H1 (cell line): ENCODE data around the gene LRRC46. TPM values are rescaled to one million over a fixed set of nuclear protein-coding genes. Genes with fewer than 3 reads are reported as not detected.

ENCODE experiments used
- CTCF ChIA-PET: fragments of 300-600 bp; sonication (Branson Sonifier 250); formaldehyde crosslinking; loops from one replicate; lab custom pipeline; 2021; ENCODE audit not compliant: partially characterized antibody; lab: Charles Lee
- POLR2A ChIA-PET: fragments of 300-600 bp; sonication (Branson Sonifier 250); formaldehyde crosslinking; loops from one replicate; lab custom pipeline; 2021; ENCODE audit warnings: inconsistent platforms; ENCODE audit not compliant: partially characterized antibody; lab: Charles Lee
- DNase-seq, 2 experiments: peaks; one replicate each; pipeline versions ENCODE4 v3.0.0 to v3.0.0-alpha.2; 2010 to 2022; ENCODE audit warnings: low spot score in 2 of 2, low read depth in 1 of 2, mixed read lengths in 1 of 2
- FAIRE-seq: peaks from 2 replicates; lab custom pipeline; 2011; peaks lifted over from hg19 to GRCh38; lab: Jason Lieb, UNC
- H2AFZ ChIP-seq: 2 replicates; pipeline ENCODE4 v1.8.1; 2012; ENCODE audit warnings: low read length, inconsistent platforms
- H2AK5ac ChIP-seq: 2 replicates; pipeline ENCODE4 v1.6.1; 2013; ENCODE audit warnings: low read depth, low read length
- H2BK120ac ChIP-seq: replicated peaks from 2 replicates; pipeline ENCODE3; 2013; ENCODE audit warnings: low read depth, low read length, inconsistent platforms
- H2BK12ac ChIP-seq: 2 replicates; pipeline ENCODE4 v1.6.1; 2013; ENCODE audit warnings: low read depth, low read length
- H2BK15ac ChIP-seq: 2 replicates; pipeline ENCODE4 v1.6.1; 2013; ENCODE audit warnings: low read length
- H2BK20ac ChIP-seq: 2 replicates; pipeline ENCODE4 v1.6.1; 2013; ENCODE audit warnings: low read length
- H2BK5ac ChIP-seq: 2 replicates; pipeline ENCODE4 v1.6.1; 2013; ENCODE audit warnings: low read depth, low read length
- H3K14ac ChIP-seq: 2 replicates; pipeline ENCODE4 v1.6.1; 2013; ENCODE audit warnings: inconsistent platforms; ENCODE audit not compliant: insufficient read length
- H3K18ac ChIP-seq: 2 replicates; pipeline ENCODE4 v1.6.1; 2013; ENCODE audit warnings: low read length; ENCODE audit errors: extremely low read depth
- H3K23ac ChIP-seq: 2 replicates; pipeline ENCODE4 v1.6.1; 2013; ENCODE audit warnings: inconsistent platforms; ENCODE audit not compliant: insufficient read length
- H3K23me2 ChIP-seq: 2 replicates; pipeline ENCODE4 v1.6.1; 2013; ENCODE audit warnings: low read depth, low read length
- H3K27ac ChIP-seq: 2 replicates; pipeline ENCODE4 v1.6.1; 2011; ENCODE audit warnings: low read depth, low read length, inconsistent platforms
- H3K27me3 ChIP-seq, 4 experiments: replicated peaks in 1 of 4; 1 replicate in 1 of 4; 2 replicates in 3 of 4; pipeline versions ENCODE4 v1.6.1 to v1.8.1; 2011 to 2013; ENCODE audit warnings: low read length in 3 of 4, mild to moderate bottlenecking in 3 of 4, inconsistent platforms in 2 of 4, mixed read lengths in 2 of 4, moderate library complexity in 1 of 4; ENCODE audit not compliant: control insufficient read depth in 3 of 4, insufficient read depth in 3 of 4; ENCODE audit errors: extremely low read depth in 1 of 4
- H3K36me3 ChIP-seq, 4 experiments: 2 replicates each; pipeline versions ENCODE4 v1.6.1 to v1.8.1; 2011 to 2013; ENCODE audit warnings: mild to moderate bottlenecking in 4 of 4, low read length in 3 of 4, moderate library complexity in 2 of 4, control low read depth in 1 of 4, inconsistent platforms in 1 of 4; ENCODE audit not compliant: insufficient read depth in 4 of 4, control insufficient read depth in 2 of 4
- H3K4ac ChIP-seq: replicated peaks from 2 replicates; pipeline ENCODE3; 2013; ENCODE audit warnings: low read length, low read depth, mixed read lengths, inconsistent platforms; ENCODE audit not compliant: insufficient read length
- H3K4me1 ChIP-seq, 4 experiments: replicated peaks in 1 of 4; 1 replicate in 1 of 4; 2 replicates in 3 of 4; pipeline versions ENCODE4 v1.6.1 to v1.8.1; 2011 to 2013; ENCODE audit warnings: low read length in 3 of 4, inconsistent platforms in 2 of 4, mixed read lengths in 1 of 4; ENCODE audit not compliant: insufficient read depth in 4 of 4, control insufficient read depth in 3 of 4
- H3K4me2 ChIP-seq, 2 experiments: 2 replicates each; pipeline versions ENCODE4 v1.6.1 to v1.8.1; 2011 to 2013; ENCODE audit warnings: low read depth in 2 of 2, low read length in 2 of 2, control low read depth in 1 of 2, inconsistent platforms in 1 of 2, mild to moderate bottlenecking in 1 of 2; ENCODE audit not compliant: insufficient read depth in 1 of 2
- H3K4me3 ChIP-seq, 4 experiments: fragments of 200-600, 300-600 bp in 1 of 4; sonication (generic), shearing (Covaris generic), sonication (Bioruptor Twin) in 1 of 4; 2 replicates each; pipeline versions ENCODE4 v1.5.1 to v1.8.1; 2011 to 2016; ENCODE audit warnings: low read length in 4 of 4, low read depth in 3 of 4, control low read depth in 2 of 4, inconsistent platforms in 2 of 4, mild to moderate bottlenecking in 2 of 4, mixed read lengths in 1 of 4, moderate library complexity in 1 of 4; ENCODE audit not compliant: insufficient read depth in 2 of 4; ENCODE audit errors: extremely low read depth in 1 of 4
- H3K56ac ChIP-seq: replicated peaks from 2 replicates; pipeline ENCODE3; 2013; ENCODE audit warnings: low read depth, mild to moderate bottlenecking, mixed read lengths, low read length, inconsistent platforms; ENCODE audit not compliant: insufficient read length
- H3K79me1 ChIP-seq: 2 replicates; pipeline ENCODE4 v1.6.1; 2013; ENCODE audit warnings: low read depth, low read length, control low read depth
- H3K79me2 ChIP-seq, 2 experiments: 2 replicates each; pipeline versions ENCODE4 v1.6.1 to v1.8.1; 2012 to 2013; ENCODE audit warnings: low read length in 2 of 2, mild to moderate bottlenecking in 2 of 2, inconsistent platforms in 1 of 2; ENCODE audit not compliant: insufficient read depth in 2 of 2, control insufficient read depth in 1 of 2
- H3K9ac ChIP-seq, 4 experiments: replicated peaks in 1 of 4; 1 replicate in 1 of 4; 2 replicates in 3 of 4; pipeline versions ENCODE4 v1.6.1 to v1.8.1; 2011 to 2013; ENCODE audit warnings: low read depth in 3 of 4, low read length in 3 of 4, control low read depth in 2 of 4, mild to moderate bottlenecking in 2 of 4, moderate library complexity in 2 of 4, inconsistent platforms in 1 of 4; ENCODE audit errors: extremely low read depth in 1 of 4
- H3K9me3 ChIP-seq, 2 experiments: 2 replicates each; pipeline versions ENCODE4 v1.6.1 to v1.8.1; 2012 to 2013; ENCODE audit warnings: mild to moderate bottlenecking in 2 of 2, moderate library complexity in 2 of 2, control low read depth in 1 of 2, inconsistent platforms in 1 of 2, low read depth in 1 of 2, low read length in 1 of 2, mixed read lengths in 1 of 2; ENCODE audit not compliant: insufficient read depth in 2 of 2
- H4K20me1 ChIP-seq, 2 experiments: replicated peaks in 1 of 2; 2 replicates each; pipeline versions ENCODE3 to v1.8.1; 2011 to 2013; ENCODE audit warnings: inconsistent platforms in 2 of 2, low read length in 2 of 2, mild to moderate bottlenecking in 1 of 2; ENCODE audit not compliant: insufficient read depth in 2 of 2, control insufficient read depth in 1 of 2
- H4K5ac ChIP-seq: 2 replicates; pipeline ENCODE4 v1.6.1; 2013; ENCODE audit warnings: low read length, low read depth, mixed read lengths, inconsistent platforms; ENCODE audit not compliant: insufficient read length
- H4K8ac ChIP-seq: 2 replicates; pipeline ENCODE4 v1.8.0; 2013; ENCODE audit warnings: mild to moderate bottlenecking, moderate library complexity, low read length, inconsistent platforms; ENCODE audit not compliant: insufficient read depth; ENCODE audit errors: extremely low read depth
- H4K91ac ChIP-seq: replicated peaks from 2 replicates; pipeline ENCODE3; 2013; ENCODE audit warnings: low read length, mixed read lengths, inconsistent platforms; ENCODE audit not compliant: insufficient read length
- BRCA1 ChIP-seq: IDR thresholded peaks from 2 replicates; pipeline ENCODE4 v1.6.1; 2012; ENCODE audit warnings: low read depth, low read length, improper control_type of control experiment
- GABPA ChIP-seq: IDR thresholded peaks from 2 replicates; pipeline ENCODE4 v1.6.1; 2011; ENCODE audit warnings: mild to moderate bottlenecking, low read length, moderate library complexity, borderline replicate concordance; ENCODE audit not compliant: insufficient read depth
- SIX5 ChIP-seq: IDR thresholded peaks from 2 replicates; pipeline ENCODE4 v1.6.1; 2011; ENCODE audit warnings: mild to moderate bottlenecking, low read depth, low read length
- USF2 ChIP-seq: IDR thresholded peaks from 2 replicates; pipeline ENCODE4 v1.6.1; 2011; ENCODE audit warnings: low read length, improper control_type of control experiment
- WGBS, 2 experiments: shearing (Covaris generic) in 1 of 2; methylation state at CpG; one replicate each; pipeline versions ENCODE4 v1.1.6 to v1.1.7; 2013 to 2015; ENCODE audit warnings: low lambda C conversion rate in 2 of 2, mixed read lengths in 2 of 2, inconsistent platforms in 1 of 2, low coverage in 1 of 2, missing lambda C conversion rate in 1 of 2; ENCODE audit not compliant: insufficient replicate concordance in 2 of 2, insufficient coverage in 1 of 2, insufficient read length in 1 of 2; ENCODE audit errors: extremely low coverage in 1 of 2, missing lambda C conversion rate in 1 of 2; 5-methylcytosine and 5-hydroxymethylcytosine counted together
- polyA plus RNA-seq, 7 experiments: library from polyadenylated mRNA; depleted of rRNA in 3 of 7; stranded (reverse) in 5 of 7; unstranded in 2 of 7; fragments of >200 nt in 5 of 7; fragments of 200-250 nt in 2 of 7; gene quantifications; 1 replicate in 5 of 7; 2 replicates in 1 of 7; 4 replicates in 1 of 7; pipeline versions ENCODE4 v1.2.1 to v1.2.3, GENCODE V29; 2011 to 2013; ENCODE audit warnings: missing spikeins in 2 of 7, mixed read lengths in 2 of 7
- total RNA-seq: library from RNA; stranded (reverse); fragmentation: NEBNext Ultra II Directional; extraction: Animal tissue kit (Norgen Biotek cat#: 25700); gene quantifications from 2 replicates; pipeline ENCODE4 v1.2.1, GENCODE V29; 2021

LRRC46 gene
- total and polyA plus RNA-seq, 2 of the 8 experiments (the other 6 are each of a cell fraction or from before 2014, with no cell fraction given): 0.18 TPM; not detected in 1

- peak overlapping the region; percentile 73 to 82 for H3K4me2 ChIP-seq
- H2BK15ac ChIP-seq: peak overlapping the region; percentile 49; the same call in 1 of the 2 replicates
- H4K8ac ChIP-seq: peak overlapping the region; percentile 75; the same call in 1 of the 2 replicates
- no peak overlapping the region for H3K23ac ChIP-seq
- H3K27me3 ChIP-seq: peaks cover 55 to 84% (median 75%) of the 10 kb centered on the region in 4 experiments
- H2AFZ ChIP-seq: no peak overlapping the region
- no peaks in the 10 kb centered on the region for H3K9me3 ChIP-seq
- ChIA-PET CTCF (interaction anchor here (0.7 to 33.0 kb wide), 26 partner anchors 4 to 747 kb away, joined by 3 to 1206 read pairs (median 7); partner anchors contain the start of genes CDK5RAP3, LRRC46, MRPL10 and OSBPL7), POLR2A (interaction anchor here (0.7 to 12.4 kb wide), 12 partner anchors 12 to 208 kb away, joined by 3 to 134 read pairs (median 4); partner anchors contain the start of gene SP2)
- no peak overlapping the region for H3K18ac ChIP-seq
- FAIRE-seq (no peak), DNase-seq (no peak)
- no peaks in the 10 kb centered on the region for H3K79me2 ChIP-seq
- no peak overlapping the region for H2BK5ac ChIP-seq
- peaks cover 3 to 5% of the 10 kb centered on the region in 2 experiments for H4K20me1 ChIP-seq
- TF ChIP-seq SIX5 (no peak), BRCA1 (no peak), USF2 (no peak), GABPA (no peak)
- no peak overlapping the region for H3K4ac ChIP-seq
- H2BK120ac ChIP-seq: no peak overlapping the region
- 14% methylated on average over 22 of the region's 23 CpGs; no CpG with 5 or more reads in 1 of the 2 experiments for WGBS, 2 experiments
- H3K27ac ChIP-seq: no peak overlapping the region
- H3K4me1 ChIP-seq: peaks cover 4 to 37% (median 19%) of the 10 kb centered on the region in 4 experiments
- H3K4me3 ChIP-seq: peak overlapping the region; percentile 23 to 58 (median 30); a peak in 7 of 8 replicates
- H3K14ac ChIP-seq: no peak overlapping the region
- no peaks in the 10 kb centered on the region for H3K79me1 ChIP-seq
- H4K5ac ChIP-seq: no peak overlapping the region
- peak overlapping the region; percentile 4; the same call in 1 of the 2 replicates for H2BK12ac ChIP-seq
- H3K36me3 ChIP-seq: no peaks in the 10 kb centered on the region
- no peak overlapping the region for H2AK5ac ChIP-seq
- peaks cover 23% of the 10 kb centered on the region for H3K23me2 ChIP-seq
- H3K56ac ChIP-seq: no peak overlapping the region
- no peak overlapping the region for H2BK20ac ChIP-seq
- no peak overlapping the region for H4K91ac ChIP-seq
- H3K9ac ChIP-seq: no peak overlapping the region
These were observed 16.7 kb downstream of the LRRC46 start for GRCh38 chr17:47848198-47848513.
